Measurements from ENCODE around the gene MTMR6.

Gene MTMR6

GRCh38 chr13:25241007-25241406 is 46.3 kb downstream of the MTMR6 start:
- H3K27me3 ChIP-seq (ENCODE audit: insufficient read depth, low read length, poor library complexity), result no peaks in the 10 kb centered on the region
- H3K4me1 ChIP-seq (ENCODE audit: insufficient read depth, low read length), result no peaks in the 10 kb centered on the region
- no peaks in the 10 kb centered on the region for H4K20me1 ChIP-seq (ENCODE audit: insufficient read depth, low read length)
- no peak overlapping the region for H3K4me2 ChIP-seq (ENCODE audit: insufficient read depth, low read length)
- no peaks in the 10 kb centered on the region for H3K79me2 ChIP-seq (ENCODE audit: insufficient read depth, low read length)
- no peaks in the 10 kb centered on the region for H3K36me3 ChIP-seq (ENCODE audit: insufficient read depth, low read length)
- H3K9ac ChIP-seq (ENCODE audit: low read depth, low read length), result no peak overlapping the region
- H2AFZ ChIP-seq (ENCODE audit: low read depth, low read length), result no peak overlapping the region
- H3K4me3 ChIP-seq (ENCODE audit: low read depth in 1 of 2, low read length in 2 of 2), result no peak overlapping the region
- no peak overlapping the region for H3K27ac ChIP-seq (ENCODE audit: low read length)
- no peaks in the 10 kb centered on the region for H3K9me3 ChIP-seq (ENCODE audit: insufficient read depth, low read length, severe bottlenecking)
- ATAC-seq (ENCODE audit: insufficient read depth, low read depth), result no peak
- DNase-seq, result no peak
- no peak for TF ChIP-seq EZH2 (IDR thresholded peaks at IDR 0.05; ENCODE audit: borderline replicate concordance, low read depth, low read length, severe bottlenecking)
- TF ChIP-seq CTCF (IDR thresholded peaks at IDR 0.05; ENCODE audit: borderline replicate concordance, extremely low read depth, low read length, poor library complexity, severe bottlenecking), result no peak

GRCh38 chr13:25237083-25237482 is 50.2 kb downstream of the MTMR6 start:
- no peak overlapping the region for H3K27ac ChIP-seq (ENCODE audit: low read length)
- no peaks in the 10 kb centered on the region for H3K79me2 ChIP-seq (ENCODE audit: insufficient read depth, low read length)
- H3K4me1 ChIP-seq (ENCODE audit: insufficient read depth, low read length), result no peaks in the 10 kb centered on the region
- no peaks in the 10 kb centered on the region for H3K27me3 ChIP-seq (ENCODE audit: insufficient read depth, low read length, poor library complexity)
- H3K9ac ChIP-seq (ENCODE audit: low read depth, low read length), result no peak overlapping the region
- no peak overlapping the region for H3K4me3 ChIP-seq (ENCODE audit: low read depth in 1 of 2, low read length in 2 of 2)
- no peak overlapping the region for H3K4me2 ChIP-seq (ENCODE audit: insufficient read depth, low read length)
- DNase-seq (no peak), ATAC-seq (ENCODE audit: insufficient read depth, low read depth) (no peak)
- H3K9me3 ChIP-seq (ENCODE audit: insufficient read depth, low read length, severe bottlenecking), result no peaks in the 10 kb centered on the region
- H4K20me1 ChIP-seq (ENCODE audit: insufficient read depth, low read length), result no peaks in the 10 kb centered on the region
- no peaks in the 10 kb centered on the region for H3K36me3 ChIP-seq (ENCODE audit: insufficient read depth, low read length)
- TF ChIP-seq EZH2 (IDR thresholded peaks at IDR 0.05; ENCODE audit: borderline replicate concordance, low read depth, low read length, severe bottlenecking) (no peak), CTCF (IDR thresholded peaks at IDR 0.05; ENCODE audit: borderline replicate concordance, extremely low read depth, low read length, poor library complexity, severe bottlenecking) (no peak)
- H2AFZ ChIP-seq (ENCODE audit: low read depth, low read length), result no peak overlapping the region

GRCh38 chr13:25233861-25234260 is 53.4 kb downstream of the MTMR6 start:
- H3K9ac ChIP-seq (ENCODE audit: low read depth, low read length), result no peak overlapping the region
- H3K9me3 ChIP-seq (ENCODE audit: insufficient read depth, low read length, severe bottlenecking), result no peaks in the 10 kb centered on the region
- no peak for ATAC-seq (ENCODE audit: insufficient read depth, low read depth)
- DNase-seq, result no peak
- no peaks in the 10 kb centered on the region for H3K79me2 ChIP-seq (ENCODE audit: insufficient read depth, low read length)
- no peak overlapping the region for H2AFZ ChIP-seq (ENCODE audit: low read depth, low read length)
- no peak overlapping the region for H3K4me3 ChIP-seq (ENCODE audit: low read depth in 1 of 2, low read length in 2 of 2)
- no peak overlapping the region for H3K27ac ChIP-seq (ENCODE audit: low read length)
- no peak overlapping the region for H3K4me2 ChIP-seq (ENCODE audit: insufficient read depth, low read length)
- H3K36me3 ChIP-seq (ENCODE audit: insufficient read depth, low read length), result no peaks in the 10 kb centered on the region
- TF ChIP-seq CTCF (IDR thresholded peaks at IDR 0.05; ENCODE audit: borderline replicate concordance, extremely low read depth, low read length, poor library complexity, severe bottlenecking) (no peak), EZH2 (IDR thresholded peaks at IDR 0.05; ENCODE audit: borderline replicate concordance, low read depth, low read length, severe bottlenecking) (no peak)
- H3K27me3 ChIP-seq (ENCODE audit: insufficient read depth, low read length, poor library complexity), result no peaks in the 10 kb centered on the region
- no peaks in the 10 kb centered on the region for H4K20me1 ChIP-seq (ENCODE audit: insufficient read depth, low read length)
- no peaks in the 10 kb centered on the region for H3K4me1 ChIP-seq (ENCODE audit: insufficient read depth, low read length)

Data from DND-41 (cell line).